Measurements from ENCODE around the gene ELMO1. TPM values are rescaled to one million over a fixed set of nuclear protein-coding genes. Genes with fewer than 3 reads are reported as not detected.

Gene ELMO1
- total RNA-seq, 4 donors from 2014 or later = 24.6 to 120 (median 71.9) TPM

GRCh38 chr7:37348982-37349381 is 99.7 kb downstream of the ELMO1 start:
- in situ Hi-C loops (cut with MboI; ENCODE audit: low pct_ligation_motif_present in 1 of 4, low pct_unique_long_range_greater_than_20kb in 1 of 4, low sequenced_read_pairs in 3 of 4) = no loop called here
- intact Hi-C loops (cut with DNase I; ENCODE audit: low total_unique reads) = no loop called here
- Histone ChIP-seq H3K4me3 (no peak overlapping the region), H3K27ac (no peak overlapping the region), H3K27me3 (no peaks in the 10 kb centered on the region), H3K9me3 (no peaks in the 10 kb centered on the region), H3K36me3 (no peaks in the 10 kb centered on the region), H3K4me1 (peaks cover 0 to 12% (median under 1%) of the 10 kb centered on the region in 4 donors)
- TF ChIP-seq POLR2AphosphoS5 (IDR thresholded peaks at IDR 0.05) (no peak), POLR2A (IDR thresholded peaks at IDR 0.05) (no peak), EP300 (IDR thresholded peaks at IDR 0.05; ENCODE audit: low read depth) (no peak)
- TF ChIP-seq, protein P1, sequence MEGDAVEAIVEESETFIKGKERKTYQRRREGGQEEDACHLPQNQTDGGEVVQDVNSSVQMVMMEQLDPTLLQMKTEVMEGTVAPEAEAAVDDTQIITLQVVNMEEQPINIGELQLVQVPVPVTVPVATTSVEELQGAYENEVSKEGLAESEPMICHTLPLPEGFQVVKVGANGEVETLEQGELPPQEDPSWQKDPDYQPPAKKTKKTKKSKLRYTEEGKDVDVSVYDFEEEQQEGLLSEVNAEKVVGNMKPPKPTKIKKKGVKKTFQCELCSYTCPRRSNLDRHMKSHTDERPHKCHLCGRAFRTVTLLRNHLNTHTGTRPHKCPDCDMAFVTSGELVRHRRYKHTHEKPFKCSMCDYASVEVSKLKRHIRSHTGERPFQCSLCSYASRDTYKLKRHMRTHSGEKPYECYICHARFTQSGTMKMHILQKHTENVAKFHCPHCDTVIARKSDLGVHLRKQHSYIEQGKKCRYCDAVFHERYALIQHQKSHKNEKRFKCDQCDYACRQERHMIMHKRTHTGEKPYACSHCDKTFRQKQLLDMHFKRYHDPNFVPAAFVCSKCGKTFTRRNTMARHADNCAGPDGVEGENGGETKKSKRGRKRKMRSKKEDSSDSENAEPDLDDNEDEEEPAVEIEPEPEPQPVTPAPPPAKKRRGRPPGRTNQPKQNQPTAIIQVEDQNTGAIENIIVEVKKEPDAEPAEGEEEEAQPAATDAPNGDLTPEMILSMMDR (IDR thresholded peaks at IDR 0.05) = no peak
- no peak for DNase-seq
- 63 to 100% methylated on average over 1 to 4 of the region's 4 CpGs for WGBS, 2 donors (ENCODE audit: low coverage in 1 of 2)

GRCh38 chr7:37346761-37347160 is 101.9 kb downstream of the ELMO1 start:
- WGBS, 2 donors (ENCODE audit: low coverage in 1 of 2) = 52 to 56% methylated on average over 3 of the region's 3 CpGs
- intact Hi-C loops (cut with DNase I; ENCODE audit: low total_unique reads) (no loop called here), in situ Hi-C loops (cut with MboI; ENCODE audit: low pct_ligation_motif_present in 1 of 4, low pct_unique_long_range_greater_than_20kb in 1 of 4, low sequenced_read_pairs in 3 of 4) (no loop called here)
- no peak for DNase-seq
- TF ChIP-seq POLR2A (IDR thresholded peaks at IDR 0.05) = no peak
- TF ChIP-seq, protein P1 (IDR thresholded peaks at IDR 0.05) = no peak
- no peak for TF ChIP-seq EP300 (IDR thresholded peaks at IDR 0.05; ENCODE audit: low read depth)
- no peak for TF ChIP-seq POLR2AphosphoS5 (IDR thresholded peaks at IDR 0.05)
- no peak overlapping the region for H3K27ac ChIP-seq
- H3K27me3 ChIP-seq = no peaks in the 10 kb centered on the region
- no peak overlapping the region for H3K4me3 ChIP-seq
- peaks cover 0 to 8% (median 0%) of the 10 kb centered on the region in 4 donors for H3K4me1 ChIP-seq
- no peaks in the 10 kb centered on the region for H3K9me3 ChIP-seq
- H3K36me3 ChIP-seq = no peaks in the 10 kb centered on the region

GRCh38 chr7:37344886-37345579 is 103.6 kb downstream of the ELMO1 start:
- Histone ChIP-seq H3K4me3 (no peak overlapping the region), H3K36me3 (no peaks in the 10 kb centered on the region), H3K27ac (peak overlapping the region in 3 of 4 donors; percentile 35 to 53 (median 46)), H3K9me3 (no peaks in the 10 kb centered on the region), H3K27me3 (no peaks in the 10 kb centered on the region), H3K4me1 (peaks cover 0 to 8% (median 0%) of the 10 kb centered on the region in 4 donors)
- TF ChIP-seq POLR2A (IDR thresholded peaks at IDR 0.05) (no peak), EP300 (IDR thresholded peaks at IDR 0.05; ENCODE audit: low read depth) (no peak), POLR2AphosphoS5 (IDR thresholded peaks at IDR 0.05) (no peak)
- TF ChIP-seq, protein P1 (IDR thresholded peaks at IDR 0.05) = no peak
- in situ Hi-C loops (cut with MboI; ENCODE audit: low pct_ligation_motif_present in 1 of 4, low pct_unique_long_range_greater_than_20kb in 1 of 4, low sequenced_read_pairs in 3 of 4) (no loop called here), intact Hi-C loops (cut with DNase I; ENCODE audit: low total_unique reads) (no loop called here)
- WGBS, 2 donors (ENCODE audit: low coverage in 1 of 2) = 65 to 86% methylated on average over 6 to 9 of the region's 9 CpGs
- DNase-seq = no peak

DNA sequence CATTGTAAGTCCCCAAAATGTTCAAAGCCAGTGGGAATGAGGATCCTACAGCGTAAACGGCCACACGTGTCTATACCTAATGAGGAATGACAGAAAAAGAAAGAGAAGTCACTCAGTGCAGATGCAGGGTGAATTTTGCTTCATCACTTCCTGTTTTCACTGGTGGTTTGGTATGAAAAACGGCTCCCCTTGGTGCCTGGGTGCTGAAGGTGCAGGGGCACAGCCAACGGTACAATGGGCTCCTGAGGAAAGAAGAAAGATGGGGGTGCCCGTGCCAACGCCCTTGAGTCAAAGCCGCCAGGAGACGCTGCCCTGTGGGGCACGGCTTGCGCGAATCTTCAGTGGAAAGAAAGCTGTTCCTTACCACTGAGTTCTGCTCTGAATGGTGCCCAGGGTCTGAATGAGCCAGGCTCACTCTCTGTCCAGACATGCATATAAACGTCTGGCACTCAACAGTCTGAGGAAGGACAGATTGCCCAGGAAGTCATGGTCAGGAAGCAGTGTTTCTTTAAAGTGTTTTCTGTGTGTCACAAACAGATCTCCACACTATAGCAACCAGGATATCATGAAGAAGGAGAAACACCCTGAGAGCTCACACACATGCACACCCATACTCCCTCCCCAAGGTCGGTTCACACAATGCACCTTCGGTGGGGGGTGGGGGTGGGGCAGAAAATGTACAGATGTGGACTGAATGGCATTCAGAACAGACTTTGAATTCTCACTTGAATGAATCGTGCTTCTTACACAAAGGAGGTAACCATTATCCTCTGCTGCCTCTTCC is 105.8 kb downstream of the ELMO1 start:
- Histone ChIP-seq H3K4me3 (peak overlapping the region in 1 of 4 donors; percentile 29), H3K4me1 (peaks cover 0 to 11% (median 0%) of the 10 kb centered on the region in 4 donors), H3K27me3 (no peaks in the 10 kb centered on the region), H3K27ac (peak overlapping the region; percentile 22 to 65 (median 56)), H3K9me3 (no peaks in the 10 kb centered on the region), H3K36me3 (no peaks in the 10 kb centered on the region)
- 61 to 66% methylated on average over 4 to 16 of the region's 16 CpGs for WGBS, 2 donors (ENCODE audit: low coverage in 1 of 2)
- intact Hi-C loops (cut with DNase I; ENCODE audit: low total_unique reads) (no loop called here), in situ Hi-C loops (cut with MboI; ENCODE audit: low pct_ligation_motif_present in 1 of 4, low pct_unique_long_range_greater_than_20kb in 1 of 4, low sequenced_read_pairs in 3 of 4) (no loop called here)
- TF ChIP-seq EP300 (IDR thresholded peaks at IDR 0.05; ENCODE audit: low read depth) = no peak
- TF ChIP-seq POLR2A (IDR thresholded peaks at IDR 0.05) = no peak
- peak in 1 of 3 donors; percentile 3 for TF ChIP-seq POLR2AphosphoS5 (IDR thresholded peaks at IDR 0.05)
- TF ChIP-seq, protein P1 (IDR thresholded peaks at IDR 0.05) = no peak
- peak; percentile 51 for DNase-seq

Measured in transverse colon (tissue), 4 donors.